Fibroblast of lung (primary cell): ENCODE measurements around the gene SNRPD1. TPM values are rescaled to one million over a fixed set of nuclear protein-coding genes. Genes with fewer than 3 reads are reported as not detected.
"Not testable (repeated sequence)": the region's sequence is repeated elsewhere in the genome, so short reads cannot be mapped to it uniquely, and the experiment has no call there.

Source experiments
- DNase-seq, 2 donors: peaks; one replicate each; pipeline versions ENCODE4 v3.0.0 to v3.0.0-alpha.2; 2010; ENCODE audit warnings: low read depth in 2 of 2
- H2AFZ ChIP-seq: 2 replicates; pipeline ENCODE4 v1.5.1; 2012; ENCODE audit warnings: low read length, control low read depth, inconsistent platforms
- H3K27ac ChIP-seq: 2 replicates; pipeline ENCODE4 v1.5.1; 2011; ENCODE audit warnings: low read length, control low read depth; ENCODE audit not compliant: insufficient read depth
- H3K27me3 ChIP-seq: 2 replicates; pipeline ENCODE4 v1.5.1; 2011; ENCODE audit warnings: mild to moderate bottlenecking, low read length; ENCODE audit not compliant: control insufficient read depth, insufficient read depth
- H3K36me3 ChIP-seq: 2 replicates; pipeline ENCODE4 v1.5.1; 2011; ENCODE audit warnings: low read length; ENCODE audit not compliant: control insufficient read depth, insufficient read depth
- H3K4me1 ChIP-seq: 2 replicates; pipeline ENCODE4 v1.5.1; 2011; ENCODE audit warnings: low read length; ENCODE audit not compliant: control insufficient read depth, insufficient read depth; ENCODE audit errors: extremely low read depth
- H3K4me2 ChIP-seq: 2 replicates; pipeline ENCODE4 v1.5.1; 2011; ENCODE audit warnings: low read length, control low read depth; ENCODE audit not compliant: insufficient read depth; ENCODE audit errors: extremely low read depth
- H3K4me3 ChIP-seq, 4 experiments: fragments of 200-600 bp in 1 of 4; sonication (generic) in 1 of 4; replicated peaks in 1 of 4; 2 replicates each; pipeline ENCODE4 v1.5.1; 2011 to 2016; ENCODE audit warnings: low read length in 4 of 4, low read depth in 3 of 4, mild to moderate bottlenecking in 3 of 4, control low read depth in 2 of 4, inconsistent platforms in 1 of 4, mixed read lengths in 1 of 4; ENCODE audit not compliant: insufficient read depth in 1 of 4; ENCODE audit errors: control extremely low read depth in 1 of 4
- H3K79me2 ChIP-seq: 2 replicates; pipeline ENCODE4 v1.5.1; 2012; ENCODE audit warnings: mild to moderate bottlenecking, low read length, inconsistent platforms; ENCODE audit not compliant: control insufficient read depth, insufficient read depth
- H3K9ac ChIP-seq: 2 replicates; pipeline ENCODE4 v1.5.1; 2011; ENCODE audit warnings: mild to moderate bottlenecking, low read length, control low read depth; ENCODE audit not compliant: insufficient read depth
- H3K9me3 ChIP-seq: 2 replicates; pipeline ENCODE4 v1.5.1; 2012; ENCODE audit warnings: low read depth, low read length; ENCODE audit not compliant: control insufficient read depth, insufficient read depth
- H4K20me1 ChIP-seq: 2 replicates; pipeline ENCODE4 v1.5.1; 2011; ENCODE audit warnings: low read length; ENCODE audit not compliant: control insufficient read depth, insufficient read depth; ENCODE audit errors: extremely low read depth
- EZH2 ChIP-seq: IDR thresholded peaks from 2 replicates; pipeline ENCODE4 v1.5.1; 2012; ENCODE audit warnings: low read length, control low read depth, mild to moderate bottlenecking; ENCODE audit errors: missing control alignments
- polyA plus RNA-seq, 2 donors: library from polyadenylated mRNA; depleted of rRNA in 1 of 2; stranded (reverse) in 1 of 2; unstranded in 1 of 2; fragments of >200 nt; gene quantifications; 2 replicates each; pipeline ENCODE4 v1.2.1, GENCODE V29; 2011 to 2012; ENCODE audit warnings: missing spikeins in 1 of 2
- total RNA-seq: library from RNA; depleted of rRNA; stranded (reverse); fragments of >200 nt; gene quantifications from 2 replicates; pipeline ENCODE4 v1.2.1, GENCODE V29; 2014
- TF ChIP-seq, protein P1 (sequence below), 2 donors: IDR thresholded peaks in 1 of 2; conservative IDR thresholded peaks in 1 of 2; 1 replicate in 1 of 2; 2 replicates in 1 of 2; pipeline ENCODE4 v1.5.1; 2011 to 2012; ENCODE audit warnings: low read length in 2 of 2, control low read depth in 1 of 2, inconsistent platforms in 1 of 2, low read depth in 1 of 2, mild to moderate bottlenecking in 1 of 2

The SNRPD1 gene
- total and polyA plus RNA-seq, 2 donors (not counting 1 experiment from before 2014, with no cell fraction given), result 10.2 to 26.2 TPM

DNA sequence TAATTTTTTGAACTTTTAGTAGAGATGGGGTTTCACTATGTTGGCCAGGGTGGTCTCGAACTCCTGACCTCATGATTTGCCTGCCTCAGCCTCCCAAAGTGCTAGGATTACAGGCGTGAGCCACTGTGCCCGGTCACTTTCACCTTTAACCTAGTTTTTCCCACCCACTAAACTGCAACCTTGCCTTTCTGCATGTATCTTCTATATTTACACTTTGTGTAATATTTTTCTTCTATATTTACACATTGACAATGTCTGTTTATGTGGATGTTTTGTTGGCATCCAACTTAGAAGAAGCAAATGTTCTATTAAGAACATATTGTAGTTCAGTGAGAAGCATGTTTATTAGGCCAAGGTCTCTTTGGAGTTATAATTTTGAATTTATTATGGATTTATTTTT lies 26.7 kb downstream of the SNRPD1 start:
- DNase-seq, result no peak
- Histone ChIP-seq H3K4me2 (no peak overlapping the region), H4K20me1 (no peaks in the 10 kb centered on the region), H3K79me2 (no peaks in the 10 kb centered on the region), H3K9ac (no peak overlapping the region), H3K4me3 (no peak overlapping the region), H3K27me3 (no peaks in the 10 kb centered on the region), H3K36me3 (no peaks in the 10 kb centered on the region), H2AFZ (no peak overlapping the region), H3K27ac (no peak overlapping the region), H3K9me3 (no peaks in the 10 kb centered on the region), H3K4me1 (no peaks in the 10 kb centered on the region)
- TF ChIP-seq, protein P1, sequence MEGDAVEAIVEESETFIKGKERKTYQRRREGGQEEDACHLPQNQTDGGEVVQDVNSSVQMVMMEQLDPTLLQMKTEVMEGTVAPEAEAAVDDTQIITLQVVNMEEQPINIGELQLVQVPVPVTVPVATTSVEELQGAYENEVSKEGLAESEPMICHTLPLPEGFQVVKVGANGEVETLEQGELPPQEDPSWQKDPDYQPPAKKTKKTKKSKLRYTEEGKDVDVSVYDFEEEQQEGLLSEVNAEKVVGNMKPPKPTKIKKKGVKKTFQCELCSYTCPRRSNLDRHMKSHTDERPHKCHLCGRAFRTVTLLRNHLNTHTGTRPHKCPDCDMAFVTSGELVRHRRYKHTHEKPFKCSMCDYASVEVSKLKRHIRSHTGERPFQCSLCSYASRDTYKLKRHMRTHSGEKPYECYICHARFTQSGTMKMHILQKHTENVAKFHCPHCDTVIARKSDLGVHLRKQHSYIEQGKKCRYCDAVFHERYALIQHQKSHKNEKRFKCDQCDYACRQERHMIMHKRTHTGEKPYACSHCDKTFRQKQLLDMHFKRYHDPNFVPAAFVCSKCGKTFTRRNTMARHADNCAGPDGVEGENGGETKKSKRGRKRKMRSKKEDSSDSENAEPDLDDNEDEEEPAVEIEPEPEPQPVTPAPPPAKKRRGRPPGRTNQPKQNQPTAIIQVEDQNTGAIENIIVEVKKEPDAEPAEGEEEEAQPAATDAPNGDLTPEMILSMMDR (conservative IDR thresholded peaks at IDR 0.05 in 1 of 2, IDR thresholded peaks at IDR 0.05 in 1 of 2; ENCODE audit: low read depth in 1 of 2, low read length in 2 of 2), result no peak
- TF ChIP-seq EZH2, result no peak

DNA sequence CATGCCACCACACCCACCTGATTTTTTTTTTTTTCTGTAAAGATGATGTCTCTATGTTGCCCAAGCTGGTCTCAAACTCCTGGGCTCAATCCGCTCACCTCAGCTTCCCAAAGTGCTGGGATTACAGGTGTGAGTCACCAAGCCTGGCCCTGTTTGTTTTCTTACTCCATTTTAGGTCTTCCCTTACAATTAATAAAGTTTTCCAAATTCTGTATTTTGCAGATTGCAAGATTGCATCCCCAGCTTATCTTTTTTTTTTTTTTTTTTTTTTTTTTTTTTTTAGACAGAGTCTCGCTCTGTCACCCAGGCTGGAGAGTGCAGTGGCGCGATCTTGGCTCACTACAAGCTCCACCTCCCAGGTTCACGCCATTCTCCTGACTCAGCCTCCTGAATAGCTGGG lies 28.3 kb downstream of the SNRPD1 start:
- not testable (repeated sequence) for H3K27me3 ChIP-seq, H3K9ac ChIP-seq, H3K4me1 ChIP-seq, H4K20me1 ChIP-seq, H3K36me3 ChIP-seq, H3K4me2 ChIP-seq, H3K9me3 ChIP-seq, DNase-seq, H2AFZ ChIP-seq, H3K27ac ChIP-seq, H3K79me2 ChIP-seq, H3K4me3 ChIP-seq

DNA sequence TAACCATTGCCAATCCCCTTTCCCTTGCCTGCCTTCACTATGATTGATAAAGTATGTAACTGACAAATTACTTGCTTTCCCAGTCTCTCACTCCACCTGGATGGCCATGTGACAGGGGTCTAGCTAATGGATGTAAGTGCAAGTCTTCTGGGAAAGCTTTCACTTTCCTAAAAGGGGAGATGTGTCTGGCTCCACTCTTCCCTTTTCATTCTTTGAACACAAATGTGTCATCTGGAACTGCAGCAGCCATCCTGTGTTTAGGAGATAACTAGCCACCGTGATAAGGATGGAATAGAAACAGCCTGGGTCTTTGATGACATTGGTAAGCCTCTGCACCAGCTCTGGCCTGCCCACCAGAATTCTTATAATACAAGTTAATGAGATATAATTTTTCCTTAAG lies 38.2 kb downstream of the SNRPD1 start:
- TF ChIP-seq EZH2, result no peak
- TF ChIP-seq, protein P1 (conservative IDR thresholded peaks at IDR 0.05 in 1 of 2, IDR thresholded peaks at IDR 0.05 in 1 of 2; ENCODE audit: low read depth in 1 of 2, low read length in 2 of 2), result no peak
- Histone ChIP-seq H4K20me1 (no peaks in the 10 kb centered on the region), H3K4me2 (no peak overlapping the region), H3K27me3 (no peaks in the 10 kb centered on the region), H3K27ac (no peak overlapping the region), H3K4me1 (no peaks in the 10 kb centered on the region), H3K9ac (no peak overlapping the region), H2AFZ (no peak overlapping the region), H3K79me2 (no peaks in the 10 kb centered on the region), H3K4me3 (no peak overlapping the region), H3K9me3 (no peaks in the 10 kb centered on the region), H3K36me3 (no peaks in the 10 kb centered on the region)
- no peak for DNase-seq

DNA sequence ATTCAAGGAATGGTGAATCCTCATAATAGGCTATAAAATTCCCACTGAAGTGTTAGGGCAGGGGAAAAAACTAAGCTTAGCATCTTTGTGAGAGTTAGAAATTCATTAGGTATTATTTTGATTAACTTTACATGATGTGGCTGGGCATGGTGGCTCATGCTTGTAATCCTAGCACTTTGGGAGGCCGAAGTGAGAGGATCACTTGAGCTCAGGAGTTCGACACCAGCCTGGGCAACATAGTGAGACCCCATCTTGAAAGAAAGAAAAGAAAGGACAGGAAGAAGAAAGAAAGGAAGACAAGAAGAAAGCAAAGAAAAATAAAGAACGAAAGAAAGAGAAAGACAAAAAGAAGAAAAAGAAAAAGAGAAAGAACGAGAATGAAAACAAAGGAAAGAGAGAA lies 40.0 kb downstream of the SNRPD1 start:
- Histone ChIP-seq H3K9me3 (no peaks in the 10 kb centered on the region), H3K79me2 (no peaks in the 10 kb centered on the region), H3K27ac (no peak overlapping the region), H3K9ac (no peak overlapping the region), H3K4me2 (no peak overlapping the region), H4K20me1 (no peaks in the 10 kb centered on the region), H3K4me3 (no peak overlapping the region), H2AFZ (no peak overlapping the region), H3K27me3 (no peaks in the 10 kb centered on the region), H3K4me1 (no peaks in the 10 kb centered on the region), H3K36me3 (no peaks in the 10 kb centered on the region)
- TF ChIP-seq, protein P1 (conservative IDR thresholded peaks at IDR 0.05 in 1 of 2, IDR thresholded peaks at IDR 0.05 in 1 of 2; ENCODE audit: low read depth in 1 of 2, low read length in 2 of 2), result no peak
- TF ChIP-seq EZH2, result no peak
- DNase-seq, result no peak
